GM23338 (cell line): ENCODE results near the gene ANKS1B. TPM values are rescaled to one million over a fixed set of nuclear protein-coding genes. Genes with fewer than 3 reads are reported as not detected.

Experiments used
- ATAC-seq: fragments of 200-7000 bp; cut with Tn5 transposase; 3 replicates; pipeline ENCODE4 v1.9.1; 2020
- DNase-seq: peaks from one replicate; pipeline ENCODE4 v3.0.0-alpha.2; 2015; ENCODE audit warnings: low spot score
- H2AFZ ChIP-seq: fragments of 200-600 bp; sonication (generic); 2 replicates; pipeline ENCODE4 v1.8.0; 2016; ENCODE audit warnings: antibody characterized with exemption, mild to moderate bottlenecking, moderate library complexity
- H3F3A ChIP-seq: fragments of 200-600 bp; sonication (generic); replicated peaks from 2 replicates; pipeline ENCODE4 v1.8.0; 2017; ENCODE audit warnings: antibody characterized with exemption, mixed run types, low read depth
- H3K27ac ChIP-seq: fragments of 200-600 bp; sonication (generic); 2 replicates; pipeline ENCODE4 v1.6.1; 2016; ENCODE audit warnings: low read depth
- H3K27me3 ChIP-seq: fragments of 200-600 bp; sonication (generic); 2 replicates; pipeline ENCODE4 v1.8.0; 2016; ENCODE audit warnings: mild to moderate bottlenecking, mixed run types, moderate library complexity; ENCODE audit not compliant: insufficient read depth
- H3K36me3 ChIP-seq: fragments of 200-600 bp; sonication (generic); 2 replicates; pipeline ENCODE4 v1.8.0; 2016; ENCODE audit warnings: mild to moderate bottlenecking; ENCODE audit not compliant: insufficient read depth
- H3K4me1 ChIP-seq: fragments of 200-600 bp; sonication (generic); 2 replicates; pipeline ENCODE4 v1.8.0; 2016; ENCODE audit warnings: mild to moderate bottlenecking, moderate library complexity; ENCODE audit not compliant: insufficient read depth
- H3K4me2 ChIP-seq: fragments of 200-600 bp; sonication (generic); 2 replicates; pipeline ENCODE4 v1.7.1; 2017; ENCODE audit warnings: mixed run types
- H3K4me3 ChIP-seq: fragments of 200-600 bp; sonication (generic); 2 replicates; pipeline ENCODE4 v1.6.1; 2016; ENCODE audit warnings: mixed run types
- H3K79me2 ChIP-seq: fragments of 200-600 bp; sonication (generic); replicated peaks from 2 replicates; pipeline ENCODE4 v1.8.0; 2017; ENCODE audit warnings: mild to moderate bottlenecking; ENCODE audit not compliant: insufficient read depth
- H3K9me2 ChIP-seq: fragments of 200-600 bp; sonication (generic); 2 replicates; pipeline ENCODE4 v1.8.0; 2017; ENCODE audit not compliant: insufficient read depth
- H4K20me1 ChIP-seq: fragments of 200-600 bp; sonication (generic); replicated peaks from 2 replicates; pipeline ENCODE4 v1.8.0; 2017; ENCODE audit warnings: mild to moderate bottlenecking; ENCODE audit not compliant: insufficient read depth
- H3K27ac Mint-ChIP-seq: 2 replicates; pipeline ENCODE4 v1.8.0; 2020; ENCODE audit warnings: inconsistent platforms, mild to moderate bottlenecking, moderate library complexity, mixed read lengths
- H3K27me3 Mint-ChIP-seq: 3 replicates; pipeline ENCODE4 v1.8.0; 2022; ENCODE audit warnings: low read depth, mild to moderate bottlenecking, moderate library complexity, mixed read lengths, inconsistent platforms; ENCODE audit not compliant: insufficient read depth, poor library complexity
- H3K36me3 Mint-ChIP-seq: 3 replicates; pipeline ENCODE4 v1.8.0; 2021; ENCODE audit warnings: low read depth, mild to moderate bottlenecking, inconsistent platforms, moderate library complexity, mixed read lengths
- H3K4me1 Mint-ChIP-seq: 3 replicates; pipeline ENCODE4 v1.8.0; 2020; ENCODE audit warnings: mild to moderate bottlenecking, inconsistent platforms, mixed read lengths
- H3K4me3 Mint-ChIP-seq: 3 replicates; pipeline ENCODE4 v1.8.0; 2021; ENCODE audit warnings: moderate library complexity, mild to moderate bottlenecking, inconsistent platforms, mixed read lengths
- H3K9me3 Mint-ChIP-seq: 3 replicates; pipeline ENCODE4 v1.8.0; 2020; ENCODE audit warnings: moderate library complexity, mild to moderate bottlenecking, inconsistent platforms, mixed read lengths
- CREB1 ChIP-seq: fragments of 250-450 bp; sonication (Bioruptor Pico); IDR thresholded peaks from 2 replicates; pipeline ENCODE4 v1.5.0; 2020; ENCODE audit warnings: low read depth, mild to moderate bottlenecking, moderate library complexity
- EZH2 ChIP-seq: fragments of 200-600 bp; sonication (generic); IDR thresholded peaks from one replicate; pipeline ENCODE4 v1.8.0; 2017; ENCODE audit warnings: antibody characterized with exemption, mild to moderate bottlenecking, low read depth; ENCODE audit not compliant: unreplicated experiment
- EZH2phosphoT487 ChIP-seq: fragments of 200-600 bp; sonication (generic); IDR thresholded peaks from one replicate; pipeline ENCODE4 v1.8.1; 2018; ENCODE audit warnings: antibody characterized with exemption; ENCODE audit not compliant: unreplicated experiment
- JUNB ChIP-seq: IDR thresholded peaks from one replicate; pipeline ENCODE4 v1.6.1; 2016; ENCODE audit warnings: antibody characterized with exemption; ENCODE audit not compliant: unreplicated experiment
- NANOG ChIP-seq: IDR thresholded peaks from 2 replicates; pipeline ENCODE4 v1.6.1; 2016; ENCODE audit warnings: antibody characterized with exemption, borderline replicate concordance
- POLR2AphosphoS5 ChIP-seq: IDR thresholded peaks from 2 replicates; pipeline ENCODE4 v1.6.1; 2016; ENCODE audit warnings: antibody characterized with exemption, low read depth
- REST ChIP-seq: IDR thresholded peaks from one replicate; pipeline ENCODE4 v1.6.1; 2018; ENCODE audit warnings: antibody characterized with exemption; ENCODE audit not compliant: unreplicated experiment
- STAT1 ChIP-seq: IDR thresholded peaks from one replicate; pipeline ENCODE4 v1.6.1; 2016; ENCODE audit warnings: antibody characterized with exemption; ENCODE audit not compliant: unreplicated experiment
- ZNF114 ChIP-seq: fragments of 250-450 bp; sonication (Bioruptor Pico); IDR thresholded peaks from 2 replicates; pipeline ENCODE4 v1.5.0; 2020; ENCODE audit warnings: mild to moderate bottlenecking, moderate library complexity
- ZNF331 ChIP-seq: fragments of 250-450 bp; sonication (Bioruptor Pico); IDR thresholded peaks from 2 replicates; pipeline ENCODE4 v1.5.0; 2020; ENCODE audit warnings: low read depth, mild to moderate bottlenecking, moderate library complexity
- polyA plus RNA-seq: library from polyadenylated mRNA; unstranded; fragments of >200 nt; fragmentation: Nextera tagmentation; extraction: Ambion mirVana; gene quantifications from 2 replicates; pipeline ENCODE4 v1.2.1, GENCODE V29; 2016
- total RNA-seq: library from RNA; depleted of rRNA; stranded (reverse); fragments of >200 nt; shearing (Covaris generic); gene quantifications from 2 replicates; pipeline ENCODE4 v1.2.3, GENCODE V29; 2014
- TF ChIP-seq, protein P1 (sequence below): fragments of 250-450 bp; sonication (Bioruptor Pico); IDR thresholded peaks from 2 replicates; pipeline ENCODE4 v1.5.0; 2020; ENCODE audit warnings: mild to moderate bottlenecking, moderate library complexity
- TF ChIP-seq, protein P2 (sequence below): IDR thresholded peaks from 2 replicates; pipeline ENCODE4 v1.6.1; 2016; ENCODE audit warnings: antibody characterized with exemption

Gene ANKS1B
- total and polyA plus RNA-seq, 2 experiments from 2014 or later, result 4.3 to 5.8 TPM

- TF ChIP-seq, protein P1, sequence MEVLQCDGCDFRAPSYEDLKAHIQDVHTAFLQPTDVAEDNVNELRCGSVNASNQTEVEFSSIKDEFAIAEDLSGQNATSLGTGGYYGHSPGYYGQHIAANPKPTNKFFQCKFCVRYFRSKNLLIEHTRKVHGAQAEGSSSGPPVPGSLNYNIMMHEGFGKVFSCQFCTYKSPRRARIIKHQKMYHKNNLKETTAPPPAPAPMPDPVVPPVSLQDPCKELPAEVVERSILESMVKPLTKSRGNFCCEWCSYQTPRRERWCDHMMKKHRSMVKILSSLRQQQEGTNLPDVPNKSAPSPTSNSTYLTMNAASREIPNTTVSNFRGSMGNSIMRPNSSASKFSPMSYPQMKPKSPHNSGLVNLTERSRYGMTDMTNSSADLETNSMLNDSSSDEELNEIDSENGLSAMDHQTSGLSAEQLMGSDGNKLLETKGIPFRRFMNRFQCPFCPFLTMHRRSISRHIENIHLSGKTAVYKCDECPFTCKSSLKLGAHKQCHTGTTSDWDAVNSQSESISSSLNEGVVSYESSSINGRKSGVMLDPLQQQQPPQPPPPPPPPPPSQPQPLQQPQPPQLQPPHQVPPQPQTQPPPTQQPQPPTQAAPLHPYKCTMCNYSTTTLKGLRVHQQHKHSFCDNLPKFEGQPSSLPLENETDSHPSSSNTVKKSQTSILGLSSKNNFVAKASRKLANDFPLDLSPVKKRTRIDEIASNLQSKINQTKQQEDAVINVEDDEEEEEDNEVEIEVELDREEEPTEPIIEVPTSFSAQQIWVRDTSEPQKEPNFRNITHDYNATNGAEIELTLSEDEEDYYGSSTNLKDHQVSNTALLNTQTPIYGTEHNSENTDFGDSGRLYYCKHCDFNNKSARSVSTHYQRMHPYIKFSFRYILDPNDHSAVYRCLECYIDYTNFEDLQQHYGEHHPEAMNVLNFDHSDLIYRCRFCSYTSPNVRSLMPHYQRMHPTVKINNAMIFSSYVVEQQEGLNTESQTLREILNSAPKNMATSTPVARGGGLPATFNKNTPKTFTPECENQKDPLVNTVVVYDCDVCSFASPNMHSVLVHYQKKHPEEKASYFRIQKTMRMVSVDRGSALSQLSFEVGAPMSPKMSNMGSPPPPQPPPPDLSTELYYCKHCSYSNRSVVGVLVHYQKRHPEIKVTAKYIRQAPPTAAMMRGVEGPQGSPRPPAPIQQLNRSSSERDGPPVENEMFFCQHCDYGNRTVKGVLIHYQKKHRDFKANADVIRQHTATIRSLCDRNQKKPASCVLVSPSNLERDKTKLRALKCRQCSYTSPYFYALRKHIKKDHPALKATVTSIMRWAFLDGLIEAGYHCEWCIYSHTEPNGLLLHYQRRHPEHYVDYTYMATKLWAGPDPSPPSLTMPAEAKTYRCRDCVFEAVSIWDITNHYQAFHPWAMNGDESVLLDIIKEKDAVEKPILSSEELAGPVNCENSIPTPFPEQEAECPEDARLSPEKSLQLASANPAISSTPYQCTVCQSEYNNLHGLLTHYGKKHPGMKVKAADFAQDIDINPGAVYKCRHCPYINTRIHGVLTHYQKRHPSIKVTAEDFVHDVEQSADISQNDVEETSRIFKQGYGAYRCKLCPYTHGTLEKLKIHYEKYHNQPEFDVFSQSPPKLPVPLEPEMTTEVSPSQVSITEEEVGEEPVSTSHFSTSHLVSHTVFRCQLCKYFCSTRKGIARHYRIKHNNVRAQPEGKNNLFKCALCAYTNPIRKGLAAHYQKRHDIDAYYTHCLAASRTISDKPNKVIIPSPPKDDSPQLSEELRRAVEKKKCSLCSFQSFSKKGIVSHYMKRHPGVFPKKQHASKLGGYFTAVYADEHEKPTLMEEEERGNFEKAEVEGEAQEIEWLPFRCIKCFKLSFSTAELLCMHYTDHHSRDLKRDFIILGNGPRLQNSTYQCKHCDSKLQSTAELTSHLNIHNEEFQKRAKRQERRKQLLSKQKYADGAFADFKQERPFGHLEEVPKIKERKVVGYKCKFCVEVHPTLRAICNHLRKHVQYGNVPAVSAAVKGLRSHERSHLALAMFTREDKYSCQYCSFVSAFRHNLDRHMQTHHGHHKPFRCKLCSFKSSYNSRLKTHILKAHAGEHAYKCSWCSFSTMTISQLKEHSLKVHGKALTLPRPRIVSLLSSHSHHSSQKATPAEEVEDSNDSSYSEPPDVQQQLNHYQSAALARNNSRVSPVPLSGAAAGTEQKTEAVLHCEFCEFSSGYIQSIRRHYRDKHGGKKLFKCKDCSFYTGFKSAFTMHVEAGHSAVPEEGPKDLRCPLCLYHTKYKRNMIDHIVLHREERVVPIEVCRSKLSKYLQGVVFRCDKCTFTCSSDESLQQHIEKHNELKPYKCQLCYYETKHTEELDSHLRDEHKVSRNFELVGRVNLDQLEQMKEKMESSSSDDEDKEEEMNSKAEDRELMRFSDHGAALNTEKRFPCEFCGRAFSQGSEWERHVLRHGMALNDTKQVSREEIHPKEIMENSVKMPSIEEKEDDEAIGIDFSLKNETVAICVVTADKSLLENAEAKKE (CRISPR knock-in tag), result no peak
- TF ChIP-seq CREB1 (no peak), ZNF331 (CRISPR knock-in tag) (no peak), NANOG (no peak), POLR2AphosphoS5 (no peak), EZH2 (no peak), STAT1 (no peak), EZH2phosphoT487 (no peak)
Observed at GRCh38 chr12:99277591-99278379, 707.0 kb downstream of the ANKS1B start (continued).

DNA sequence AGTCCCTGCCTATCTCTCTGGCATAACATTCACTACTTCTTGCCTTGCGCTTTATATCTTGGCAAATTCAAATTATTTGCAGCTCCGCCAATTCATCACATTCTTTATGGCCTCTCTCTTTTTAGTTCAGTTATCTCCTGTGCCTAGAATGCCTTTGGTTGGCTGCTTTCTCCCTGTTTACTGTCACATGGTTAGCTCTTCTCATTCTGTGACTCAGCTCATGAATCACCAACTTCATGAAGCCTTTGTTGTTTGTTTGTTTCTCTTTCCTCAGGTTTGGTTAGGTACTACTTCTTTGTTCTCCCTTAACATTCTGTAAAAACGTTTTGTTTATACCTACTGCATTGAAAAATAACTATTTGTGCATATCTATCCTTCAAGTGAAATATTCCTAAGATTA is 713.7 kb downstream of the ANKS1B start:
- Histone ChIP-seq H3K4me3 (no peak overlapping the region), H2AFZ (no peak overlapping the region), H3K36me3 (no peaks in the 10 kb centered on the region), H3F3A (no peaks in the 10 kb centered on the region), H3K4me2 (no peak overlapping the region), H3K27me3 (no peaks in the 10 kb centered on the region), H3K27ac (no peak overlapping the region), H3K9me2 (peaks cover 2% of the 10 kb centered on the region; the same call in 1 of the 2 replicates), H3K79me2 (no peaks in the 10 kb centered on the region), H4K20me1 (no peaks in the 10 kb centered on the region), H3K4me1 (no peaks in the 10 kb centered on the region)
- H3K27me3 Mint-ChIP-seq, result no peaks in the 10 kb centered on the region
- H3K4me3 Mint-ChIP-seq, result no peak overlapping the region
- no peak for ATAC-seq
- no peaks in the 10 kb centered on the region for H3K4me1 Mint-ChIP-seq
- no peaks in the 10 kb centered on the region; the same call in 2 of the 3 replicates for H3K9me3 Mint-ChIP-seq
- DNase-seq, result no peak
- H3K27ac Mint-ChIP-seq, result no peak overlapping the region
- H3K36me3 Mint-ChIP-seq, result no peaks in the 10 kb centered on the region
- no peak for TF ChIP-seq CREB1
- TF ChIP-seq, protein P2, sequence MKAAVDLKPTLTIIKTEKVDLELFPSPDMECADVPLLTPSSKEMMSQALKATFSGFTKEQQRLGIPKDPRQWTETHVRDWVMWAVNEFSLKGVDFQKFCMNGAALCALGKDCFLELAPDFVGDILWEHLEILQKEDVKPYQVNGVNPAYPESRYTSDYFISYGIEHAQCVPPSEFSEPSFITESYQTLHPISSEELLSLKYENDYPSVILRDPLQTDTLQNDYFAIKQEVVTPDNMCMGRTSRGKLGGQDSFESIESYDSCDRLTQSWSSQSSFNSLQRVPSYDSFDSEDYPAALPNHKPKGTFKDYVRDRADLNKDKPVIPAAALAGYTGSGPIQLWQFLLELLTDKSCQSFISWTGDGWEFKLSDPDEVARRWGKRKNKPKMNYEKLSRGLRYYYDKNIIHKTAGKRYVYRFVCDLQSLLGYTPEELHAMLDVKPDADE, result no peak
- no peak for TF ChIP-seq ZNF331 (CRISPR knock-in tag)
- no peak for TF ChIP-seq ZNF114 (CRISPR knock-in tag)
- TF ChIP-seq JUNB, result no peak
- no peak for TF ChIP-seq REST
- no peak for TF ChIP-seq EZH2phosphoT487
- TF ChIP-seq EZH2, result no peak
